ENCODE measurements around the gene CTNND2.

Gene CTNND2

GRCh38 chr5:11292648-11293356 lies 611.4 kb downstream of the CTNND2 start:
- TF ChIP-seq CTCF (IDR thresholded peaks at IDR 0.05; ENCODE audit: control extremely low read depth, extremely low read depth, low read depth, missing control alignments): no peak
- ChIA-PET CTCF (interaction anchor here (0.7 kb wide), 1 partner anchor 26 kb away, joined by 3 read pairs; no protein-coding TSS in a partner anchor), POLR2A (no interaction called here)
- no peak for DNase-seq (ENCODE audit: extremely low spot score)

- ChIA-PET CTCF (interaction anchor here (1.2 to 1.7 kb wide), 2 partner anchors 9 to 733 kb away, joined by 3 to 6 read pairs; no protein-coding TSS in a partner anchor), POLR2A (no interaction called here)
- DNase-seq (ENCODE audit: extremely low spot score): no peak
- TF ChIP-seq CTCF (IDR thresholded peaks at IDR 0.05; ENCODE audit: control extremely low read depth, extremely low read depth, low read depth, missing control alignments): no peak
Measured at GRCh38 chr5:11289733-11290132, 614.5 kb downstream of the CTNND2 start.

GRCh38 chr5:11289208-11289607 lies 615.0 kb downstream of the CTNND2 start:
- CTCF ChIA-PET: interaction anchor here (1.7 kb wide), 1 partner anchor 10 kb away, joined by 6 read pairs; no protein-coding TSS in a partner anchor

GRCh38 chr5:11281842-11282241 lies 622.4 kb downstream of the CTNND2 start:
- POLR2A ChIA-PET: no interaction called here
- no peak for DNase-seq (ENCODE audit: extremely low spot score)
- CTCF ChIA-PET: interaction anchor here (1.9 kb wide), 1 partner anchor 15 kb away, joined by 6 read pairs; no protein-coding TSS in a partner anchor
- TF ChIP-seq CTCF (IDR thresholded peaks at IDR 0.05; ENCODE audit: control extremely low read depth, extremely low read depth, low read depth, missing control alignments): no peak

More at GRCh38 chr5:11289208-11289607, 615.0 kb downstream of the CTNND2 start:
- POLR2A ChIA-PET: no interaction called here
- DNase-seq (ENCODE audit: extremely low spot score): no peak
- TF ChIP-seq CTCF (IDR thresholded peaks at IDR 0.05; ENCODE audit: control extremely low read depth, extremely low read depth, low read depth, missing control alignments): no peak

- no peak for TF ChIP-seq CTCF (IDR thresholded peaks at IDR 0.05; ENCODE audit: control extremely low read depth, extremely low read depth, low read depth, missing control alignments)
- no peak for DNase-seq (ENCODE audit: extremely low spot score)
- CTCF ChIA-PET: interaction anchor here (1.5 kb wide), 1 partner anchor 10 kb away, joined by 3 read pairs; no protein-coding TSS in a partner anchor
- POLR2A ChIA-PET: no interaction called here
Measured at GRCh38 chr5:11277323-11277722, 626.9 kb downstream of the CTNND2 start.

- no peak for DNase-seq (ENCODE audit: extremely low spot score)
- ChIA-PET CTCF (interaction anchor here (0.7 to 0.9 kb wide), 2 partner anchors 11 to 567 kb away, joined by 3 read pairs; no protein-coding TSS in a partner anchor), POLR2A (no interaction called here)
- no peak for TF ChIP-seq CTCF (IDR thresholded peaks at IDR 0.05; ENCODE audit: control extremely low read depth, extremely low read depth, low read depth, missing control alignments)
Measured at GRCh38 chr5:11273180-11273903, 630.9 kb downstream of the CTNND2 start.
